ENCODE measurements around the gene COL16A1. TPM values are rescaled to one million over a fixed set of nuclear protein-coding genes. Genes with fewer than 3 reads are reported as not detected.
A peak's percentile ranks its signal among the peaks of the same experiment; 100 is the strongest.

Gene COL16A1
- total RNA-seq, 3 donors from 2014 or later = 11.2 to 62.9 (median 19.3) TPM

DNA sequence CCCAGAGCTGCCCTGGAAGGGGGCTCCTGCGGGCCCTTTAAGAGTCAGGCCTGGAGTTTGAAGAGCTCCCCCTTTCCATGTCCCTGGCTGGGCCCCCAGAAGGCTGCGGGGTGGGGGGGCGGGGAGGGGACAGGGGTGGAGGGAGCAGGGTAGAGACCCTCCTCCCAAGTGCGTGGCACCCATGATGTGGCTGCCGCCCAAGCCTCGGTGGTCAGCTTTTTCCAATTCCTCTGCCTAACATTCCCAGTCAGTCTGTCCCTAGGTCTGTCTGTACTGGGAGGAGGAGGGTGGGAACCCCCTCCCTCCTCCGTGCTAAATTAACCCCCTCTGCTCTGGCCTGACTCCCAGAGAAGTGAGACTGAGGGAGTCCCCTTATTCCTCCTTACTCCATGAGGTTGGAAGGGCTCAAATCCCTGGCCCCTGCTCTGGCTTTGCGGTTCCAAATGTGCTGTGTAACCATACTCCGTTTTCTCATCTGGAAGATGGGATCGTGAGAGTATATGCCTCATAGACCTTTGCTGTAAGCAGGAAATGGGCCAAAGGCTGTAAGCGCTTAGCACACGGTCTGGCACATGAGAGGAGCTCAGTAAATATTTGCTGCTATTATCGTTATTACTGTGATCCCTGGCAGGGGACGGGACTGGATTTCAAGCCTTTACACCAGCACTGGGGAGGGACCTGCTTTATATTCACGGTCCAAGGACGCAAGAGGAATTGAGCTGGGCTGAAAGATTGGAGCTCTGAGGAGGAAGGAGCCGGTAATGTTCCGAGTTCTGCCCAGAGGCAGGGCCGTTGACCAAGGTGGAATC lies 658 bp upstream of the COL16A1 start:
- peak in 1 of 3 donors; percentile 49 for DNase-seq
- intact Hi-C loops (cut with DNase I, micrococcal nuclease) = no loop called here
- TF ChIP-seq, protein P1, sequence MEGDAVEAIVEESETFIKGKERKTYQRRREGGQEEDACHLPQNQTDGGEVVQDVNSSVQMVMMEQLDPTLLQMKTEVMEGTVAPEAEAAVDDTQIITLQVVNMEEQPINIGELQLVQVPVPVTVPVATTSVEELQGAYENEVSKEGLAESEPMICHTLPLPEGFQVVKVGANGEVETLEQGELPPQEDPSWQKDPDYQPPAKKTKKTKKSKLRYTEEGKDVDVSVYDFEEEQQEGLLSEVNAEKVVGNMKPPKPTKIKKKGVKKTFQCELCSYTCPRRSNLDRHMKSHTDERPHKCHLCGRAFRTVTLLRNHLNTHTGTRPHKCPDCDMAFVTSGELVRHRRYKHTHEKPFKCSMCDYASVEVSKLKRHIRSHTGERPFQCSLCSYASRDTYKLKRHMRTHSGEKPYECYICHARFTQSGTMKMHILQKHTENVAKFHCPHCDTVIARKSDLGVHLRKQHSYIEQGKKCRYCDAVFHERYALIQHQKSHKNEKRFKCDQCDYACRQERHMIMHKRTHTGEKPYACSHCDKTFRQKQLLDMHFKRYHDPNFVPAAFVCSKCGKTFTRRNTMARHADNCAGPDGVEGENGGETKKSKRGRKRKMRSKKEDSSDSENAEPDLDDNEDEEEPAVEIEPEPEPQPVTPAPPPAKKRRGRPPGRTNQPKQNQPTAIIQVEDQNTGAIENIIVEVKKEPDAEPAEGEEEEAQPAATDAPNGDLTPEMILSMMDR (IDR thresholded peaks at IDR 0.05) = no peak
- Histone ChIP-seq H3K4me1 (ENCODE audit: low read depth) (peaks cover 15% of the 10 kb centered on the region), H3K4me3 (no peak overlapping the region), H3K36me3 (ENCODE audit: low read depth) (no peaks in the 10 kb centered on the region), H3K9me3 (no peaks in the 10 kb centered on the region)
- peak; percentile 62 for ATAC-seq

DNA sequence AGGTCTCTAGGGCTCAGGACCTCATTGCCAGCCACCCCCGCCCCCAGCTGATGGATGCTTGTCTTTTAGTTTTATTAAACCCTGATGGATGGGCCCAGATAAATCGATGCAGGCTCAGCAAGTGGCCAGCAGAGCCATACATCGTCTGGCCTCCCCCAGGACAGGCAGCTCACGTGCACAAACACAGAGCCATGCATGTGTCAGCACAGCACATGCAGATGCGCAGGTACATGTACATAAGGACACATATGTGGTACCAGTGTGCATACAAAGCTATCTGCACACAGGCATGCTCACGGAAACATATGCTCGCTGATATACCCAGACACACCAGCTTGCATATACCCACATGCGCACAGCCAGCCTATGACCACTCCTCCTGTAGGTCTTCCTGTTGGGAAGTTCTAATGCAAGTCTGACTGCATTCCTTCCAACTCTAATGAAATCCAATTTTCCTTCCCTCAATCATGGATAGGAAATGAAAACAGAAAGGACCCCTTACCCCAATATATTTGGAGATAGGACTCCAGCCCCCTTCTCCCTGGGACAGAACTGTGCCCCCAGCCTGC lies 897 bp downstream of the COL16A1 start:
- intact Hi-C loops (cut with DNase I, micrococcal nuclease) = no loop called here

DNA sequence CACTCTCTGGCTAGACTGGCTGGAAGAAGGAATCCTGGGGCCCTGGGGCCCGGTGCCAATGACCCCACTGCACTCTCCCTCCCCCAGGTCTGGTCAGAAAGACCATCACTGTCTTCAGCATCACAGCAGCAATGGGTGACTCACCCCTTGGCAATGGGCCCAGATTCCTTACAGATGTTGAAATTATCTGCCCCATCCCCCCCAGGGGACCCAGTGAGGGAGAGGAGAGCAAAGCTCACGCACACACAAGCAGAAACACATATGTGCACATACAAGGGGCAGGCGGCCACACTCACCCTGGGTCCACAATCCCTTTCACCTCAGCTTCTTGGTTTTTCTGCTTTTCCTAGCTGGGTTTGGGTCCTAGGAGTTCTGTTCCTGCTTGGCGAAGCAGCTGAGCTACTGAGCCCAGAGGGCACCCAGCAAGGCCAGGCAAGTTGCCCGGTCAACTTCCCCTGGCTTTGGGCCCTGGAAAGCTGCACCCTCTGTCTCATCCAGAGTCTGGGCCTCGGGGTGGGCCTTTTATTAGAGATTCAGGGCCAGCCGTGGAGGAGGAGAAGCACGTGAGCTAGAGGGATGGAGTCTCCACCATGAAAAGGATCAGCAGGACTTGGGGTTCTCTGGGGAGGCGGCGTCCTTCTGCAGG lies 2.6 kb downstream of the COL16A1 start:
- Histone ChIP-seq H3K36me3 (ENCODE audit: low read depth) (no peaks in the 10 kb centered on the region), H3K9me3 (no peaks in the 10 kb centered on the region), H3K4me1 (ENCODE audit: low read depth) (peaks cover 15% of the 10 kb centered on the region), H3K4me3 (no peak overlapping the region)
- ATAC-seq = peak; percentile 28
- DNase-seq = peak; percentile 64 to 78 (median 77)
- intact Hi-C loops (cut with DNase I, micrococcal nuclease) = no loop called here
- TF ChIP-seq, protein P1 (IDR thresholded peaks at IDR 0.05) = no peak

More for the DNA sequence above, 897 bp downstream of the COL16A1 start:
- Histone ChIP-seq H3K4me1 (ENCODE audit: low read depth) (peaks cover 15% of the 10 kb centered on the region), H3K36me3 (ENCODE audit: low read depth) (no peaks in the 10 kb centered on the region), H3K4me3 (no peak overlapping the region), H3K9me3 (no peaks in the 10 kb centered on the region)
- DNase-seq (no peak), ATAC-seq (no peak)
- TF ChIP-seq, protein P1 (IDR thresholded peaks at IDR 0.05) = no peak

GRCh38 chr1:31700468-31701090 lies 3.2 kb downstream of the COL16A1 start:
- intact Hi-C loops (cut with DNase I, micrococcal nuclease) = no loop called here
- TF ChIP-seq, protein P1 (IDR thresholded peaks at IDR 0.05) = no peak

GRCh38 chr1:31699341-31699891 lies 4.4 kb downstream of the COL16A1 start:
- TF ChIP-seq, protein P1 (IDR thresholded peaks at IDR 0.05) = no peak
- Histone ChIP-seq H3K4me3 (no peak overlapping the region), H3K36me3 (ENCODE audit: low read depth) (no peaks in the 10 kb centered on the region), H3K4me1 (ENCODE audit: low read depth) (peaks cover 5% of the 10 kb centered on the region), H3K9me3 (no peaks in the 10 kb centered on the region)
- intact Hi-C loops (cut with DNase I, micrococcal nuclease) = no loop called here
- peak; percentile 31 for ATAC-seq
- peak in 1 of 3 donors; percentile 64 for DNase-seq

More at GRCh38 chr1:31700468-31701090, 3.2 kb downstream of the COL16A1 start:
- Histone ChIP-seq H3K4me1 (ENCODE audit: low read depth) (peaks cover 15% of the 10 kb centered on the region), H3K9me3 (no peaks in the 10 kb centered on the region), H3K36me3 (ENCODE audit: low read depth) (no peaks in the 10 kb centered on the region), H3K4me3 (no peak overlapping the region)
- ATAC-seq (no peak), DNase-seq (no peak)
